ENCODE measurements around the gene RNF182.
A peak's percentile ranks its signal among the peaks of the same experiment; 100 is the strongest.
"Not testable (repeated sequence)": the region's sequence is repeated elsewhere in the genome, so short reads cannot be mapped to it uniquely, and the experiment has no call there.

RNF182 gene

GRCh38 chr6:13924949-13925881, at the start of gene RNF182:
Gene RNF182, plus strand, starts transcription at chr6:13924952. Its CDS starts 52,168 bp downstream, at chr6:13977120.
- no peak for DNase-seq (ENCODE audit: low spot score)

GRCh38 chr6:13877051-13877450, 47.7 kb upstream of the RNF182 start:
- DNase-seq (ENCODE audit: low spot score), result no peak

- DNase-seq (ENCODE audit: low spot score), result not testable (repeated sequence)
These were observed 44.6 kb upstream of the RNF182 start for GRCh38 chr6:13880061-13880663.

- no peak for DNase-seq (ENCODE audit: low spot score)
These were observed 43.1 kb upstream of the RNF182 start for GRCh38 chr6:13881621-13882165.

GRCh38 chr6:13883966-13884365, 40.8 kb upstream of the RNF182 start:
- no peak for DNase-seq (ENCODE audit: low spot score)

GRCh38 chr6:13884397-13884796, 40.4 kb upstream of the RNF182 start:
- no peak for DNase-seq (ENCODE audit: low spot score)

- no peak for DNase-seq (ENCODE audit: low spot score)
These were observed 39.2 kb upstream of the RNF182 start for GRCh38 chr6:13885601-13886000.

- no peak for DNase-seq (ENCODE audit: low spot score)
These were observed 37.8 kb upstream of the RNF182 start for GRCh38 chr6:13886949-13887348.

GRCh38 chr6:13892017-13892645, 32.6 kb upstream of the RNF182 start:
- no peak for DNase-seq (ENCODE audit: low spot score)

- DNase-seq (ENCODE audit: low spot score), result no peak
These were observed 21.8 kb upstream of the RNF182 start for GRCh38 chr6:13902922-13903321.

GRCh38 chr6:13903364-13903763, 21.4 kb upstream of the RNF182 start:
- no peak for DNase-seq (ENCODE audit: low spot score)

- DNase-seq (ENCODE audit: low spot score), result no peak
These were observed 17.8 kb upstream of the RNF182 start for GRCh38 chr6:13907001-13907350.

- no peak for DNase-seq (ENCODE audit: low spot score)
These were observed 17.0 kb upstream of the RNF182 start for GRCh38 chr6:13907614-13908215.

GRCh38 chr6:13908955-13909381, 15.8 kb upstream of the RNF182 start:
- peak; percentile 79 for DNase-seq (ENCODE audit: low spot score)

GRCh38 chr6:13910443-13910842, 14.3 kb upstream of the RNF182 start:
- no peak for DNase-seq (ENCODE audit: low spot score)

GRCh38 chr6:13911337-13911736, 13.4 kb upstream of the RNF182 start:
- DNase-seq (ENCODE audit: low spot score), result no peak

- no peak for DNase-seq (ENCODE audit: low spot score)
These were observed 11.3 kb upstream of the RNF182 start for GRCh38 chr6:13913226-13914001.

GRCh38 chr6:13914351-13914750, 10.4 kb upstream of the RNF182 start:
- DNase-seq (ENCODE audit: low spot score), result peak; percentile 52

- DNase-seq (ENCODE audit: low spot score), result peak; percentile 63
These were observed 9.1 kb upstream of the RNF182 start for GRCh38 chr6:13915561-13916229.

- DNase-seq (ENCODE audit: low spot score), result no peak
These were observed 8.4 kb upstream of the RNF182 start for GRCh38 chr6:13916230-13916944.

Measured in pons (tissue), 1 donor.